NT2/D1 (cell line): ENCODE measurements around the gene NHS.

Source experiments
- SUZ12 ChIP-seq: IDR thresholded peaks from 2 replicates; pipeline ENCODE4 v1.6.1; 2011; ENCODE audit not compliant: insufficient read length, insufficient read depth; ENCODE audit errors: extremely low read depth
- YY1 ChIP-seq: IDR thresholded peaks from 2 replicates; pipeline ENCODE4 v1.6.1; 2011; ENCODE audit not compliant: insufficient read length, insufficient read depth
- ZNF274 ChIP-seq: IDR thresholded peaks from 2 replicates; pipeline ENCODE4 v1.6.1; 2011; ENCODE audit warnings: mild to moderate bottlenecking, low read depth, low read length

DNA sequence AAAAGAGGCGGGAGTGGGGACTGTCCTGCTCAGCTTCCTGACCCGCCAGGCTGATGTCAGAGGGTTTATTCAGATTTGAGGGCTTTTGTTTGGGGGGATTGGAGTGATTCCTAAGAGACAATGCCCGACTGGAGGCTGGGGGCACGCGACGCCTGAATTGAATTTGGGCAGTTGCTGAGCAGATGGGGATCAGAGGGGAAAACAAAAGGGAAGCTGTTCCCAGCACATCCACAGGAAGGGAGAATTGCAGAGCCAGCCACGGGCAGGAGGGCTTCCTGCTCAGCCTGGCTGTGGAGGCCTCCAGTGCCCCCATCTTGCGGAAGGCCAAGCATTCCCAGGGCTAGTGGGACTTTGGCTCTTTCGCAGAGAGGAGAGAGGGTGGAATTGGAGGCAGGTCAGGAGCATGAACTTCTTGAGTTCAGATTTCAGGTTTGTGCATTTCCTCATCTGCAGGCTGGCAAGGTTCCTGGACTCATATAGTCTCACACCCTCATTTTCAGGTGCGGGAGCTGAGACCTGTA is 162.8 kb downstream of the NHS start:
- TF ChIP-seq YY1 (no peak), ZNF274 (no peak), SUZ12 (no peak)
